H1 (cell line): Measurements from ENCODE around the gene WBP1L. TPM values are rescaled to one million over a fixed set of nuclear protein-coding genes. Genes with fewer than 3 reads are reported as not detected.

Experiments used
- CTCF ChIA-PET: fragments of 300-600 bp; sonication (Branson Sonifier 250); formaldehyde crosslinking; loops from one replicate; lab custom pipeline; 2021; ENCODE audit not compliant: partially characterized antibody; lab: Charles Lee
- POLR2A ChIA-PET: fragments of 300-600 bp; sonication (Branson Sonifier 250); formaldehyde crosslinking; loops from one replicate; lab custom pipeline; 2021; ENCODE audit warnings: inconsistent platforms; ENCODE audit not compliant: partially characterized antibody; lab: Charles Lee
- DNase-seq, 2 experiments: peaks; one replicate each; pipeline versions ENCODE4 v3.0.0 to v3.0.0-alpha.2; 2010 to 2022; ENCODE audit warnings: low spot score in 2 of 2, low read depth in 1 of 2, mixed read lengths in 1 of 2
- FAIRE-seq: peaks from 2 replicates; lab custom pipeline; 2011; peaks lifted over from hg19 to GRCh38; lab: Jason Lieb, UNC
- H2AFZ ChIP-seq: 2 replicates; pipeline ENCODE4 v1.8.1; 2012; ENCODE audit warnings: low read length, inconsistent platforms
- H2AK5ac ChIP-seq: 2 replicates; pipeline ENCODE4 v1.6.1; 2013; ENCODE audit warnings: low read depth, low read length
- H2BK120ac ChIP-seq: replicated peaks from 2 replicates; pipeline ENCODE3; 2013; ENCODE audit warnings: low read depth, low read length, inconsistent platforms
- H2BK12ac ChIP-seq: 2 replicates; pipeline ENCODE4 v1.6.1; 2013; ENCODE audit warnings: low read depth, low read length
- H2BK15ac ChIP-seq: 2 replicates; pipeline ENCODE4 v1.6.1; 2013; ENCODE audit warnings: low read length
- H2BK20ac ChIP-seq: 2 replicates; pipeline ENCODE4 v1.6.1; 2013; ENCODE audit warnings: low read length
- H2BK5ac ChIP-seq: 2 replicates; pipeline ENCODE4 v1.6.1; 2013; ENCODE audit warnings: low read depth, low read length
- H3K14ac ChIP-seq: 2 replicates; pipeline ENCODE4 v1.6.1; 2013; ENCODE audit warnings: inconsistent platforms; ENCODE audit not compliant: insufficient read length
- H3K18ac ChIP-seq: 2 replicates; pipeline ENCODE4 v1.6.1; 2013; ENCODE audit warnings: low read length; ENCODE audit errors: extremely low read depth
- H3K23ac ChIP-seq: 2 replicates; pipeline ENCODE4 v1.6.1; 2013; ENCODE audit warnings: inconsistent platforms; ENCODE audit not compliant: insufficient read length
- H3K23me2 ChIP-seq: 2 replicates; pipeline ENCODE4 v1.6.1; 2013; ENCODE audit warnings: low read depth, low read length
- H3K27ac ChIP-seq: 2 replicates; pipeline ENCODE4 v1.6.1; 2011; ENCODE audit warnings: low read depth, low read length, inconsistent platforms
- H3K27me3 ChIP-seq, 4 experiments: replicated peaks in 1 of 4; 1 replicate in 1 of 4; 2 replicates in 3 of 4; pipeline versions ENCODE4 v1.6.1 to v1.8.1; 2011 to 2013; ENCODE audit warnings: low read length in 3 of 4, mild to moderate bottlenecking in 3 of 4, inconsistent platforms in 2 of 4, mixed read lengths in 2 of 4, moderate library complexity in 1 of 4; ENCODE audit not compliant: control insufficient read depth in 3 of 4, insufficient read depth in 3 of 4; ENCODE audit errors: extremely low read depth in 1 of 4
- H3K36me3 ChIP-seq, 4 experiments: 2 replicates each; pipeline versions ENCODE4 v1.6.1 to v1.8.1; 2011 to 2013; ENCODE audit warnings: mild to moderate bottlenecking in 4 of 4, low read length in 3 of 4, moderate library complexity in 2 of 4, control low read depth in 1 of 4, inconsistent platforms in 1 of 4; ENCODE audit not compliant: insufficient read depth in 4 of 4, control insufficient read depth in 2 of 4
- H3K4ac ChIP-seq: replicated peaks from 2 replicates; pipeline ENCODE3; 2013; ENCODE audit warnings: low read length, low read depth, mixed read lengths, inconsistent platforms; ENCODE audit not compliant: insufficient read length
- H3K4me1 ChIP-seq, 4 experiments: replicated peaks in 1 of 4; 1 replicate in 1 of 4; 2 replicates in 3 of 4; pipeline versions ENCODE4 v1.6.1 to v1.8.1; 2011 to 2013; ENCODE audit warnings: low read length in 3 of 4, inconsistent platforms in 2 of 4, mixed read lengths in 1 of 4; ENCODE audit not compliant: insufficient read depth in 4 of 4, control insufficient read depth in 3 of 4
- H3K4me2 ChIP-seq, 2 experiments: 2 replicates each; pipeline versions ENCODE4 v1.6.1 to v1.8.1; 2011 to 2013; ENCODE audit warnings: low read depth in 2 of 2, low read length in 2 of 2, control low read depth in 1 of 2, inconsistent platforms in 1 of 2, mild to moderate bottlenecking in 1 of 2; ENCODE audit not compliant: insufficient read depth in 1 of 2
- H3K4me3 ChIP-seq, 4 experiments: fragments of 200-600, 300-600 bp in 1 of 4; sonication (generic), shearing (Covaris generic), sonication (Bioruptor Twin) in 1 of 4; 2 replicates each; pipeline versions ENCODE4 v1.5.1 to v1.8.1; 2011 to 2016; ENCODE audit warnings: low read length in 4 of 4, low read depth in 3 of 4, control low read depth in 2 of 4, inconsistent platforms in 2 of 4, mild to moderate bottlenecking in 2 of 4, mixed read lengths in 1 of 4, moderate library complexity in 1 of 4; ENCODE audit not compliant: insufficient read depth in 2 of 4; ENCODE audit errors: extremely low read depth in 1 of 4
- H3K56ac ChIP-seq: replicated peaks from 2 replicates; pipeline ENCODE3; 2013; ENCODE audit warnings: low read depth, mild to moderate bottlenecking, mixed read lengths, low read length, inconsistent platforms; ENCODE audit not compliant: insufficient read length
- H3K79me1 ChIP-seq: 2 replicates; pipeline ENCODE4 v1.6.1; 2013; ENCODE audit warnings: low read depth, low read length, control low read depth
- H3K79me2 ChIP-seq, 2 experiments: 2 replicates each; pipeline versions ENCODE4 v1.6.1 to v1.8.1; 2012 to 2013; ENCODE audit warnings: low read length in 2 of 2, mild to moderate bottlenecking in 2 of 2, inconsistent platforms in 1 of 2; ENCODE audit not compliant: insufficient read depth in 2 of 2, control insufficient read depth in 1 of 2
- H3K9ac ChIP-seq, 4 experiments: replicated peaks in 1 of 4; 1 replicate in 1 of 4; 2 replicates in 3 of 4; pipeline versions ENCODE4 v1.6.1 to v1.8.1; 2011 to 2013; ENCODE audit warnings: low read depth in 3 of 4, low read length in 3 of 4, control low read depth in 2 of 4, mild to moderate bottlenecking in 2 of 4, moderate library complexity in 2 of 4, inconsistent platforms in 1 of 4; ENCODE audit errors: extremely low read depth in 1 of 4
- H3K9me3 ChIP-seq, 2 experiments: 2 replicates each; pipeline versions ENCODE4 v1.6.1 to v1.8.1; 2012 to 2013; ENCODE audit warnings: mild to moderate bottlenecking in 2 of 2, moderate library complexity in 2 of 2, control low read depth in 1 of 2, inconsistent platforms in 1 of 2, low read depth in 1 of 2, low read length in 1 of 2, mixed read lengths in 1 of 2; ENCODE audit not compliant: insufficient read depth in 2 of 2
- H4K20me1 ChIP-seq, 2 experiments: replicated peaks in 1 of 2; 2 replicates each; pipeline versions ENCODE3 to v1.8.1; 2011 to 2013; ENCODE audit warnings: inconsistent platforms in 2 of 2, low read length in 2 of 2, mild to moderate bottlenecking in 1 of 2; ENCODE audit not compliant: insufficient read depth in 2 of 2, control insufficient read depth in 1 of 2
- H4K5ac ChIP-seq: 2 replicates; pipeline ENCODE4 v1.6.1; 2013; ENCODE audit warnings: low read length, low read depth, mixed read lengths, inconsistent platforms; ENCODE audit not compliant: insufficient read length
- H4K8ac ChIP-seq: 2 replicates; pipeline ENCODE4 v1.8.0; 2013; ENCODE audit warnings: mild to moderate bottlenecking, moderate library complexity, low read length, inconsistent platforms; ENCODE audit not compliant: insufficient read depth; ENCODE audit errors: extremely low read depth
- H4K91ac ChIP-seq: replicated peaks from 2 replicates; pipeline ENCODE3; 2013; ENCODE audit warnings: low read length, mixed read lengths, inconsistent platforms; ENCODE audit not compliant: insufficient read length
- CBX8 ChIP-seq: fragments of 300-800, 300-1000 bp; sonication (generic); IDR thresholded peaks from 2 replicates; pipeline ENCODE4 v1.7.1; 2016; ENCODE audit warnings: low read depth, low read length, borderline replicate concordance
- CHD1 ChIP-seq: IDR thresholded peaks from 2 replicates; pipeline ENCODE4 v1.6.1; 2012; ENCODE audit warnings: low read depth, low read length, improper control_type of control experiment
- GTF2F1 ChIP-seq: IDR thresholded peaks from 2 replicates; pipeline ENCODE4 v1.6.1; 2012; ENCODE audit warnings: low read depth, low read length, improper control_type of control experiment, borderline replicate concordance
- HDAC2 ChIP-seq, 2 experiments: fragments of 300-600 bp in 1 of 2; sonication (generic) in 1 of 2; IDR thresholded peaks; 2 replicates each; pipeline ENCODE4 v1.6.1; 2011 to 2012; ENCODE audit warnings: low read depth in 2 of 2, low read length in 2 of 2, mild to moderate bottlenecking in 2 of 2, moderate library complexity in 2 of 2, borderline replicate concordance in 1 of 2, inconsistent platforms in 1 of 2
- RAD21 ChIP-seq, 2 experiments: IDR thresholded peaks in 1 of 2; conservative IDR thresholded peaks in 1 of 2; 2 replicates each; pipeline ENCODE4 v1.6.1; 2011; ENCODE audit warnings: low read depth in 2 of 2, low read length in 2 of 2, improper control_type of control experiment in 1 of 2, inconsistent platforms in 1 of 2, mild to moderate bottlenecking in 1 of 2, moderate library complexity in 1 of 2
- SAP30 ChIP-seq: fragments of 300-600 bp; sonication (generic); IDR thresholded peaks from 2 replicates; pipeline ENCODE4 v1.7.1; 2012; ENCODE audit warnings: low read length, moderate library complexity, mild to moderate bottlenecking, inconsistent platforms; ENCODE audit not compliant: insufficient read depth, insufficient replicate concordance
- WGBS, 2 experiments: shearing (Covaris generic) in 1 of 2; methylation state at CpG; one replicate each; pipeline versions ENCODE4 v1.1.6 to v1.1.7; 2013 to 2015; ENCODE audit warnings: low lambda C conversion rate in 2 of 2, mixed read lengths in 2 of 2, inconsistent platforms in 1 of 2, low coverage in 1 of 2, missing lambda C conversion rate in 1 of 2; ENCODE audit not compliant: insufficient replicate concordance in 2 of 2, insufficient coverage in 1 of 2, insufficient read length in 1 of 2; ENCODE audit errors: extremely low coverage in 1 of 2, missing lambda C conversion rate in 1 of 2; 5-methylcytosine and 5-hydroxymethylcytosine counted together
- long read RNA-seq, 2 experiments: library from RNA in 1 of 2; library from capped mRNA in 1 of 2; stranded (forward); transcript quantifications; one replicate each; pipeline ENCODE4 v2.0.0, GENCODE V29; 2021; ENCODE audit warnings: inconsistent platforms in 1 of 2
- polyA minus RNA-seq, 3 experiments: library from RNA; depleted of rRNA, polyadenylated mRNA; stranded (reverse); fragments of >200 nt; gene quantifications; 1 replicate in 2 of 3; 2 replicates in 1 of 3; pipeline ENCODE4 v1.2.3, GENCODE V29; 2011
- polyA plus RNA-seq, 7 experiments: library from polyadenylated mRNA; depleted of rRNA in 3 of 7; stranded (reverse) in 5 of 7; unstranded in 2 of 7; fragments of >200 nt in 5 of 7; fragments of 200-250 nt in 2 of 7; gene quantifications; 1 replicate in 5 of 7; 2 replicates in 1 of 7; 4 replicates in 1 of 7; pipeline versions ENCODE4 v1.2.1 to v1.2.3, GENCODE V29; 2011 to 2013; ENCODE audit warnings: missing spikeins in 2 of 7, mixed read lengths in 2 of 7
- total RNA-seq: library from RNA; stranded (reverse); fragmentation: NEBNext Ultra II Directional; extraction: Animal tissue kit (Norgen Biotek cat#: 25700); gene quantifications from 2 replicates; pipeline ENCODE4 v1.2.1, GENCODE V29; 2021

Gene WBP1L
- total RNA-seq (26.2 and 26.6 TPM in 2 replicates), polyA plus RNA-seq (2011; rRNA removed) (29.9 and 37.0 TPM in 2 replicates), polyA minus RNA-seq (2011; rRNA and poly(A)+ RNA removed) (33.2 and 39.3 TPM in 2 replicates)
- 24.6 TPM for polyA plus RNA-seq (2011; cell fraction: cytosol; rRNA removed)
- polyA plus RNA-seq (2011; cell fraction: nucleus; rRNA removed), result 27.2 TPM
- 14.7 to 20.7 TPM (median 20.2 TPM) in 4 replicates for polyA plus RNA-seq (2012, experiment 1 of 2)
- polyA plus RNA-seq (2012, experiment 2 of 2), result 19.6 TPM
- polyA plus RNA-seq (2013, experiment 1 of 2), result 24.7 TPM
- 25.2 TPM for polyA plus RNA-seq (2013, experiment 2 of 2)
- polyA minus RNA-seq (2011; cell fraction: cytosol; rRNA and poly(A)+ RNA removed), result 23.0 TPM
- 16.1 TPM for polyA minus RNA-seq (2011; cell fraction: nucleus; rRNA and poly(A)+ RNA removed)
- long read RNA-seq, experiment 1, partial matches to known transcripts, result 0 of 14 reads
- long read RNA-seq, experiment 1, other reads (novel, unspliced or antisense), result 11 of 14 reads
- long read RNA-seq, experiment 2, partial matches to known transcripts, result 0 of 1 reads
- long read RNA-seq, experiment 2, other reads (novel, unspliced or antisense), result 0 of 1 reads

DNA sequence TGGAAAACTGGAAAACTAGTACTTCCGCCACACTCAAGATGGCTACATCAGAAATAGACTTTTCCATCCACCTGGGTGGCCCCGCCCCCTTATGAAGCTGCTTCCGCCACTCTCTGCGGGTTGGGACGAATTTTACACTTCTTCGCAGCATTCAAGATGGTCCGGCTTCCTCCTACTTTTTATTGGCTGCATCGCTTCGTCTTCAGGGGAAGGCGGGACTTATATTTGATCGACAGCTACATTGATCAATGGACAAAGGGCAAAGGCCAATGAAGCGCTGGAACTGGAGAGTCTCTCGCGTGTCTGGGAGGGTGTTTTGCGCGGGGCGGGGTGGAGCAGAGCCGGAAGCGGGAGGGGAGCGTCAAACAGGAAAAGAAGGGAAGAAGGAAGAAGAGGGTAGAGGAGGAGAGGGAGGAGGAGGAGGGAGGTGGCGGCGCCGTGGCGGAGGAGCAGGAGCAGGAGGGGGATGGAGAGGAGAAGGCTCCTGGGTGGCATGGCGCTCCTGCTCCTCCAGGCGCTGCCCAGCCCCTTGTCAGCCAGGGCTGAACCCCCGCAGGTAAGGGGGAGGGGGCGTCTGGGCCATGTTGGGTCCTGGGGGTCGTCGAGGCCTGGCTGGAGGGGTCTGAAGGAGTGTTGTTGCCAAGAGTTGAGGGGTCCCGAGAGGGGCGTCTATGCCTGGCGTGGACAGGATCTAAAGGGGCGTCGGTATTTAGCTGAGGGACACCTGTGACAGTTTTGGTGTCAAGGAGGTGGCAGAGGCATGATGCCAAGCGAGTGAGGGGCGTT, at the start of gene WBP1L:
Gene WBP1L, plus strand, starts transcription at position 361 of the 786 bp plus-strand sequence. Its CDS starts 106 bp downstream, at position 467.
- H3K36me3 ChIP-seq, result no peaks in the 10 kb centered on the region; a peak in 2 of 8 replicates
- no peaks in the 10 kb centered on the region for H3K9me3 ChIP-seq
- H2BK12ac ChIP-seq, result peak within 1 kb of the TSS; percentile 73; the same call in 1 of the 2 replicates
- H3K79me1 ChIP-seq, result peaks cover 4% of the 10 kb centered on the region
- POLR2A ChIA-PET, result interaction anchor here (0.6 to 6.5 kb wide), 22 partner anchors 9 to 312 kb away, joined by 3 to 31 read pairs (median 4); partner anchors contain the start of genes ARL3, AS3MT, CUEDC2 and SFXN2
- no peaks in the 10 kb centered on the region; a peak in 1 of 7 replicates for H3K27me3 ChIP-seq
- peak within 1 kb of the TSS; percentile 68 for H2AFZ ChIP-seq
- no peak within 1 kb of the TSS for H2BK120ac ChIP-seq
- no peak within 1 kb of the TSS for H2AK5ac ChIP-seq
- peak within 1 kb of the TSS; percentile 54 for H3K4ac ChIP-seq
- H3K4me3 ChIP-seq, result peak within 1 kb of the TSS; percentile 76 to 92 (median 90)
- peak within 1 kb of the TSS; percentile 96 to 100 for H3K4me2 ChIP-seq
- FAIRE-seq, result peak; percentile 94
- peak within 1 kb of the TSS; percentile 30; the same call in 1 of the 2 replicates for H4K8ac ChIP-seq
- no peak within 1 kb of the TSS for H3K23ac ChIP-seq
- no peak within 1 kb of the TSS for H3K14ac ChIP-seq
- peaks cover 0 to 6% (median 2%) of the 10 kb centered on the region in 4 experiments; a peak in 4 of 7 replicates for H3K4me1 ChIP-seq
- WGBS, 2 experiments, result 4% methylated on average over 29 of the region's 37 CpGs; no CpG with 5 or more reads in 1 of the 2 experiments
- peak within 1 kb of the TSS; percentile 46 to 76 (median 67) for H3K9ac ChIP-seq
- peak within 1 kb of the TSS; percentile 75 for H4K91ac ChIP-seq
- no peak within 1 kb of the TSS for H2BK20ac ChIP-seq
- H3K23me2 ChIP-seq, result peaks cover 6% of the 10 kb centered on the region
- CTCF ChIA-PET, result interaction anchor here (0.9 to 2.3 kb wide), 8 partner anchors 9 to 323 kb away, joined by 3 to 11 read pairs (median 4); partner anchors contain the start of gene CNNM2
- H2BK5ac ChIP-seq, result peak within 1 kb of the TSS; percentile 61; the same call in 1 of the 2 replicates
- no peaks in the 10 kb centered on the region for H4K20me1 ChIP-seq
- H3K79me2 ChIP-seq, result peaks cover 0 to 26% of the 10 kb centered on the region in 2 experiments; a peak in 2 of 4 replicates
- DNase-seq, result peak; percentile 91 to 96
- no peak within 1 kb of the TSS for H4K5ac ChIP-seq
- no peak within 1 kb of the TSS for H3K27ac ChIP-seq
- H2BK15ac ChIP-seq, result peak within 1 kb of the TSS; percentile 97; the same call in 1 of the 2 replicates
- peak within 1 kb of the TSS; percentile 75 for H3K18ac ChIP-seq
- peak within 1 kb of the TSS; percentile 10 for H3K56ac ChIP-seq
- TF ChIP-seq SAP30, result peak; percentile 71
- TF ChIP-seq CBX8, result no peak
- TF ChIP-seq RAD21 (IDR thresholded peaks at IDR 0.05 in 1 of 2, conservative IDR thresholded peaks at IDR 0.05 in 1 of 2; ENCODE audit: low read depth in 2 of 2, low read length in 2 of 2), result no peak
- no peak for TF ChIP-seq CHD1
- no peak for TF ChIP-seq GTF2F1
- 0 out of 4 replicates have a peak, but pooled peaks of 1 of the 2 experiments have one; percentile 55 for TF ChIP-seq HDAC2 (IDR thresholded peaks at IDR 0.05; ENCODE audit: borderline replicate concordance in 1 of 2, low read depth in 2 of 2, low read length in 2 of 2)
